WTC11 (cell line): Measurements from ENCODE around the gene ALAS1.

Experiments used
- NR3C1 ChIP-seq: sonication (generic); formaldehyde crosslinking; conservative IDR thresholded peaks from 2 replicates; pipeline ENCODE4 v1.8.1; 2023; ENCODE audit warnings: low read depth, mild to moderate bottlenecking, missing genetic modification reagents
- ZNF121 ChIP-seq: sonication (generic); formaldehyde crosslinking; IDR thresholded peaks from 2 replicates; pipeline ENCODE4 v1.8.0; 2023; ENCODE audit warnings: missing genetic modification reagents
- ZNF138 ChIP-seq: sonication (generic); formaldehyde crosslinking; conservative IDR thresholded peaks from 2 replicates; pipeline ENCODE4 v1.8.1; 2022; ENCODE audit warnings: mild to moderate bottlenecking, moderate library complexity, missing genetic modification reagents
- TF ChIP-seq, protein P1 (sequence below): fragments of 200-600 bp; IDR thresholded peaks from 2 replicates; pipeline ENCODE4 v1.8.0; 2022; ENCODE audit warnings: antibody characterized with exemption

DNA sequence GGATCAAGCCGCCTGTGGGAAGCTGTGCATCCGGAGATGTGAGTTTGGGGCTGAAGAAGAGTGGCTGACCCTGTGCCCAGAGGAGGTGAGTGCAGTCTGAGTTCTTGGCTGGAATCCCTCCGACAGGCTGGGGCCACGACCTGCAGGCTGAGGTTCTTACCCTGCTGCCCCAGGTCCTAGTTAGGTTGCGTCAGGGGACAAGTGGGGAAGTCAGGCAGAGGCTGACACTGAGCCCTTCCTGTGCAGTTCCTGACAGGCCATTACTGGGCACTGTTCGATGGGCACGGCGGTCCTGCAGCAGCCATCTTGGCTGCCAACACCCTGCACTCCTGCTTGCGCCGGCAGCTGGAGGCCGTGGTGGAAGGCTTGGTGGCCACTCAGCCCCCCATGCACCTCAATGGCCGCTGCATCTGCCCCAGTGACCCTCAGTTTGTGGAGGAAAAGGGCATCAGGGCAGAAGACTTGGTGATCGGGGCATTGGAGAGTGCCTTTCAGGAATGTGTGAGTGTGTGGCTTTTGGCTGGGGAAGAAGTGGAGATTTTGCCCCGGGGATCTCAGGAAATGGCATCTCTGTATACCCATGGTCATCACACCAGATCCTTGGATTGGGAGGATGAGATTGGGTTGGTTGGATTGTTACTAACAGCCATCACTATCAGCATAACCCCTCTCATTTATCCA is 48.9 kb downstream of the ALAS1 start:
- TF ChIP-seq, protein P1, sequence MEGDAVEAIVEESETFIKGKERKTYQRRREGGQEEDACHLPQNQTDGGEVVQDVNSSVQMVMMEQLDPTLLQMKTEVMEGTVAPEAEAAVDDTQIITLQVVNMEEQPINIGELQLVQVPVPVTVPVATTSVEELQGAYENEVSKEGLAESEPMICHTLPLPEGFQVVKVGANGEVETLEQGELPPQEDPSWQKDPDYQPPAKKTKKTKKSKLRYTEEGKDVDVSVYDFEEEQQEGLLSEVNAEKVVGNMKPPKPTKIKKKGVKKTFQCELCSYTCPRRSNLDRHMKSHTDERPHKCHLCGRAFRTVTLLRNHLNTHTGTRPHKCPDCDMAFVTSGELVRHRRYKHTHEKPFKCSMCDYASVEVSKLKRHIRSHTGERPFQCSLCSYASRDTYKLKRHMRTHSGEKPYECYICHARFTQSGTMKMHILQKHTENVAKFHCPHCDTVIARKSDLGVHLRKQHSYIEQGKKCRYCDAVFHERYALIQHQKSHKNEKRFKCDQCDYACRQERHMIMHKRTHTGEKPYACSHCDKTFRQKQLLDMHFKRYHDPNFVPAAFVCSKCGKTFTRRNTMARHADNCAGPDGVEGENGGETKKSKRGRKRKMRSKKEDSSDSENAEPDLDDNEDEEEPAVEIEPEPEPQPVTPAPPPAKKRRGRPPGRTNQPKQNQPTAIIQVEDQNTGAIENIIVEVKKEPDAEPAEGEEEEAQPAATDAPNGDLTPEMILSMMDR: no peak
- TF ChIP-seq ZNF138 (CRISPR knock-in tag): no peak
- TF ChIP-seq NR3C1 (CRISPR knock-in tag): no peak
- TF ChIP-seq ZNF121: no peak
